IMR-90 (cell line): ENCODE data around the gene TIMM50. TPM values are rescaled to one million over a fixed set of nuclear protein-coding genes. Genes with fewer than 3 reads are reported as not detected.

ENCODE experiments used
- ATAC-seq: fragments of 200-7000 bp; cut with Tn5 transposase; 2 replicates; pipeline ENCODE4 v1.9.1; 2020; ENCODE audit warnings: low read depth, mild to moderate bottlenecking, moderate library complexity
- BruUV-seq: library from RNA; stranded (reverse); fragments of 400-500 nt; replicated peaks from 2 replicates; lab custom pipeline; 2021; lab: Mats Ljungman, UMichigan
- CTCF ChIA-PET: fragments of 300-600 bp; formaldehyde crosslinking; extraction: SDS; loops from one replicate; lab custom pipeline; 2021; ENCODE audit warnings: antibody characterized with exemption; lab: Yijun Ruan, JAX
- POLR2A ChIA-PET: fragments of 300-600 bp; sonication (Branson Sonifier 250); formaldehyde crosslinking; loops from one replicate; lab custom pipeline; 2022; ENCODE audit warnings: antibody characterized with exemption; ENCODE audit not compliant: unreplicated experiment; lab: Charles Lee
- DNase-seq: peaks from one replicate; pipeline ENCODE4 v3.0.0; 2013
- H2AFZ ChIP-seq: replicated peaks from 2 replicates; pipeline ENCODE3; 2013; ENCODE audit warnings: low read length, mild to moderate bottlenecking; ENCODE audit not compliant: poor library complexity
- H2AK5ac ChIP-seq: 2 replicates; pipeline ENCODE4 v1.6.1; 2013; ENCODE audit warnings: low read depth, low read length, inconsistent platforms
- H2AK9ac ChIP-seq: replicated peaks from 2 replicates; pipeline ENCODE3; 2013; ENCODE audit warnings: mild to moderate bottlenecking, low read depth, low read length, moderate library complexity; ENCODE audit not compliant: poor library complexity
- H2BK120ac ChIP-seq: 2 replicates; pipeline ENCODE4 v1.6.1; 2013; ENCODE audit warnings: low read depth, low read length, inconsistent platforms
- H2BK15ac ChIP-seq: 3 replicates; pipeline ENCODE4 v1.6.1; 2013; ENCODE audit warnings: low read depth, low read length, inconsistent platforms
- H2BK20ac ChIP-seq: 2 replicates; pipeline ENCODE4 v1.6.1; 2013; ENCODE audit warnings: low read depth, mild to moderate bottlenecking, inconsistent platforms, low read length, moderate library complexity
- H2BK5ac ChIP-seq: 2 replicates; pipeline ENCODE4 v1.6.1; 2013; ENCODE audit warnings: mild to moderate bottlenecking, low read depth, low read length, inconsistent platforms; ENCODE audit not compliant: poor library complexity, severe bottlenecking
- H3K14ac ChIP-seq: replicated peaks from 2 replicates; pipeline ENCODE4 v1.6.1; 2013; ENCODE audit warnings: low read depth, low read length, inconsistent platforms
- H3K18ac ChIP-seq: 2 replicates; pipeline ENCODE4 v1.6.1; 2013; ENCODE audit warnings: low read depth, low read length, control low read depth
- H3K23ac ChIP-seq: 2 replicates; pipeline ENCODE4 v1.6.1; 2013; ENCODE audit warnings: low read depth, low read length, inconsistent platforms
- H3K27ac ChIP-seq: 2 replicates; pipeline ENCODE4 v1.5.1; 2013; ENCODE audit warnings: mild to moderate bottlenecking, control low read depth, low read length; ENCODE audit not compliant: insufficient read depth
- H3K27me3 ChIP-seq: 2 replicates; pipeline ENCODE4 v1.6.1; 2013; ENCODE audit warnings: low read length; ENCODE audit not compliant: control insufficient read depth, insufficient read depth
- H3K36me3 ChIP-seq: 2 replicates; pipeline ENCODE4 v1.6.1; 2013; ENCODE audit warnings: low read length, mixed read lengths; ENCODE audit not compliant: control insufficient read depth, insufficient read depth
- H3K4ac ChIP-seq: 2 replicates; pipeline ENCODE4 v1.6.1; 2013; ENCODE audit warnings: low read depth, low read length, inconsistent platforms
- H3K4me1 ChIP-seq: 2 replicates; pipeline ENCODE4 v1.6.1; 2013; ENCODE audit warnings: low read length, mixed read lengths; ENCODE audit not compliant: control insufficient read depth, insufficient read depth
- H3K4me2 ChIP-seq: 2 replicates; pipeline ENCODE4 v1.6.1; 2013; ENCODE audit warnings: low read depth, mild to moderate bottlenecking, control low read depth, low read length, moderate library complexity
- H3K4me3 ChIP-seq: 2 replicates; pipeline ENCODE4 v1.5.1; 2013; ENCODE audit warnings: low read depth, mild to moderate bottlenecking, control low read depth, low read length, moderate library complexity; ENCODE audit not compliant: insufficient read depth
- H3K56ac ChIP-seq: 2 replicates; pipeline ENCODE4 v1.6.1; 2013; ENCODE audit warnings: low read length, inconsistent platforms; ENCODE audit not compliant: insufficient read depth; ENCODE audit errors: extremely low read depth
- H3K79me1 ChIP-seq, 2 experiments: 2 replicates each; pipeline ENCODE4 v1.6.1; 2013; ENCODE audit warnings: low read length in 2 of 2, inconsistent platforms in 1 of 2, low read depth in 1 of 2
- H3K9ac ChIP-seq: 2 replicates; pipeline ENCODE4 v1.6.1; 2013; ENCODE audit warnings: low read depth, low read length, control low read depth
- H3K9me1 ChIP-seq: 2 replicates; pipeline ENCODE4 v1.6.1; 2013; ENCODE audit warnings: low read length, inconsistent platforms; ENCODE audit not compliant: insufficient read depth
- H3K9me3 ChIP-seq: 2 replicates; pipeline ENCODE4 v1.6.1; 2013; ENCODE audit warnings: low read length; ENCODE audit not compliant: control insufficient read depth, insufficient read depth
- H4K20me1 ChIP-seq: 2 replicates; pipeline ENCODE4 v1.6.1; 2013; ENCODE audit warnings: low read length, inconsistent platforms; ENCODE audit not compliant: insufficient read depth
- H4K5ac ChIP-seq: 2 replicates; pipeline ENCODE4 v1.6.1; 2013; ENCODE audit warnings: mild to moderate bottlenecking, low read depth, low read length, control low read depth
- H4K8ac ChIP-seq, 2 experiments: 2 replicates each; pipeline ENCODE4 v1.6.1; 2013; ENCODE audit warnings: low read depth in 2 of 2, low read length in 2 of 2, control low read depth in 1 of 2, inconsistent platforms in 1 of 2
- H4K91ac ChIP-seq: 2 replicates; pipeline ENCODE4 v1.6.1; 2013; ENCODE audit warnings: low read depth, low read length, inconsistent platforms; ENCODE audit not compliant: insufficient read depth
- BHLHE40 ChIP-seq: fragments of 150-350 bp; IDR thresholded peaks from 2 replicates; pipeline ENCODE4 v1.6.1; 2016; ENCODE audit warnings: mild to moderate bottlenecking, low read depth, low read length
- CHD1 ChIP-seq: IDR thresholded peaks from 2 replicates; pipeline ENCODE4 v1.6.1; 2012; ENCODE audit warnings: low read depth, low read length, improper control_type of control experiment
- MAFK ChIP-seq: IDR thresholded peaks from 2 replicates; pipeline ENCODE4 v1.6.1; 2012; ENCODE audit warnings: low read depth, low read length, improper control_type of control experiment
- MAZ ChIP-seq: IDR thresholded peaks from 2 replicates; pipeline ENCODE4 v1.6.1; 2012; ENCODE audit warnings: low read depth, mild to moderate bottlenecking, low read length, improper control_type of control experiment, moderate library complexity, borderline replicate concordance
- MXI1 ChIP-seq: IDR thresholded peaks from 2 replicates; pipeline ENCODE4 v1.6.1; 2012; ENCODE audit warnings: low read depth, mild to moderate bottlenecking, low read length, moderate library complexity, borderline replicate concordance
- NFE2L2 ChIP-seq: fragments of 150-350 bp; IDR thresholded peaks from 2 replicates; pipeline ENCODE4 v1.6.1; 2016; ENCODE audit warnings: low read depth, mild to moderate bottlenecking, low read length
- POLR2A ChIP-seq: IDR thresholded peaks from 2 replicates; pipeline ENCODE4 v1.6.1; 2012; ENCODE audit warnings: mild to moderate bottlenecking, low read depth, low read length
- RAD21 ChIP-seq: IDR thresholded peaks from 2 replicates; pipeline ENCODE4 v1.6.1; 2012; ENCODE audit warnings: low read length, improper control_type of control experiment
- RCOR1 ChIP-seq: IDR thresholded peaks from 2 replicates; pipeline ENCODE4 v1.6.1; 2012; ENCODE audit warnings: mild to moderate bottlenecking, low read length, improper control_type of control experiment; ENCODE audit not compliant: insufficient replicate concordance
- RFX5 ChIP-seq: IDR thresholded peaks from 2 replicates; pipeline ENCODE4 v1.8.0; 2012; ENCODE audit warnings: low read depth, mild to moderate bottlenecking, low read length, moderate library complexity
- SMC3 ChIP-seq: fragments of 150-350 bp; IDR thresholded peaks from 2 replicates; pipeline ENCODE4 v1.6.1; 2016; ENCODE audit warnings: low read depth, mild to moderate bottlenecking, antibody characterized with exemption, low read length, moderate library complexity
- WGBS, 2 experiments: methylation state at CpG; one replicate each; pipeline versions ENCODE4 v1.1.5 to v1.1.7; 2013; ENCODE audit warnings: missing lambda C conversion rate in 2 of 2; ENCODE audit not compliant: insufficient read length in 1 of 2; ENCODE audit errors: extremely low coverage in 2 of 2; 5-methylcytosine and 5-hydroxymethylcytosine counted together
- dilution Hi-C: fragments of 300-500 bp; cut with HindIII; formaldehyde crosslinking; loops from one replicate; pipeline ENCODE4 v1.14.3; 2018; ENCODE audit warnings: low sequenced_read_pairs; ENCODE audit not compliant: unreplicated experiment
- in situ Hi-C: fragments of 300-500 bp; cut with MboI; formaldehyde crosslinking; loops from 3 replicates; pipeline ENCODE4 v1.14.3; 2019; ENCODE audit warnings: low sequenced_read_pairs, inconsistent platforms, mixed read lengths
- intact Hi-C: fragments of 100-400 bp; cut with micrococcal nuclease; formaldehyde crosslinking; loops from 2 replicates; pipeline ENCODE4 v1.10.0; 2022
- polyA plus RNA-seq, 3 experiments: library from polyadenylated mRNA; depleted of rRNA; stranded (reverse); fragments of >200 nt; gene quantifications; 2 replicates each; pipeline ENCODE4 v1.2.3, GENCODE V29; 2012; ENCODE audit warnings: low replicate concordance in 1 of 3
- total RNA-seq: library from RNA; depleted of rRNA; stranded (reverse); fragments of >200 nt; gene quantifications from 2 replicates; pipeline ENCODE4 v1.2.3, GENCODE V29; 2012

Gene TIMM50
- total and polyA plus RNA-seq, 2 of the 4 experiments (the other 2 are of a cell fraction), result 52.0 to 76.8 TPM

DNA sequence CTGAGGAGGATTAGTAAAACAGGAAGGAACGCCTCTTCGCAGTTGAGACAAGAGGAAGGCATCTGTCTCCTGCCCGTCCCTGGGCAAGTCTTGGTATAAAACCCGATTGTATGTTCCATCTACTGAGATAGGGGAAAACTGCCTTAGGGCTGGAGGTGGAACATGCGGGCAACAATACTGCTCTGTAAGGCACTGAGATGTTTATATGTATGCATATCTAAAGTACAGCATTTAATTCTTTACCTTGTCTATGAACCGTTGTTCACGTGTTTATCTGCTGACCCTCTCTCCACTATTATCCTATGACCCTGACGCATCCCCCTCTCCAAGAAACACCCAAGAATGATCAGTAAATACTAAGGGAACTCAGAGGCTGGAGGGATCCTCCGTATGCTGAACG is 722 bp upstream of the TIMM50 start:
- Histone ChIP-seq H2AK9ac (no peak overlapping the region), H2BK20ac (no peak overlapping the region), H3K9me1 (no peaks in the 10 kb centered on the region), H3K56ac (no peak overlapping the region), H4K5ac (peak overlapping the region; percentile 98), H3K9ac (no peak overlapping the region; the same call in 1 of the 2 replicates), H3K27ac (peak overlapping the region; percentile 88; the same call in 1 of the 2 replicates), H3K4ac (peak overlapping the region; percentile 84; the same call in 1 of the 2 replicates), H2BK120ac (no peak overlapping the region), H2BK5ac (no peak overlapping the region), H2BK15ac (no peak overlapping the region), H3K18ac (no peak overlapping the region), H3K9me3 (no peaks in the 10 kb centered on the region), H4K8ac (peak overlapping the region; percentile 99 to 100), H4K91ac (no peak overlapping the region), H4K20me1 (peaks cover 11% of the 10 kb centered on the region; the same call in 1 of the 2 replicates), H3K27me3 (no peaks in the 10 kb centered on the region), H3K14ac (no peak overlapping the region), H3K36me3 (peaks cover 19% of the 10 kb centered on the region), H2AFZ (no peak overlapping the region), H3K4me3 (no peak overlapping the region), H3K4me1 (peaks cover 9% of the 10 kb centered on the region), H3K23ac (no peak overlapping the region), H3K79me1 (peaks cover 21 to 27% of the 10 kb centered on the region in 2 experiments), H3K4me2 (peak overlapping the region; percentile 98; the same call in 1 of the 2 replicates), H2AK5ac (no peak overlapping the region)
- ATAC-seq (no peak; the same call in 1 of the 2 replicates), DNase-seq (no peak)
- intact Hi-C loops, result loop anchor here (2.0 kb wide), 1 partner anchor 53 kb away; the partner anchor contains the start of gene EID2B
- WGBS, 2 experiments, result 41% methylated on average over 3 of the region's 10 CpGs; no CpG with 5 or more reads in 1 of the 2 experiments
- no TSS peak for BruUV-seq
- dilution Hi-C loops, result no loop called here
- TF ChIP-seq RAD21 (no peak), MXI1 (no peak), RFX5 (no peak), RCOR1 (no peak), MAFK (no peak), BHLHE40 (no peak), NFE2L2 (no peak), SMC3 (no peak), MAZ (no peak), CHD1 (no peak), POLR2A (no peak)
- ChIA-PET POLR2A (interaction anchor here (1.0 kb wide), 1 partner anchor 44 kb away, joined by 3 read pairs; the partner anchor contains the start of gene RPS16), CTCF (no interaction called here)
- in situ Hi-C loops, result no loop called here
